H1 (cell line): ENCODE results near the gene MS4A18. TPM values are rescaled to one million over a fixed set of nuclear protein-coding genes. Genes with fewer than 3 reads are reported as not detected.

Experiments
- CTCF ChIA-PET: fragments of 300-600 bp; sonication (Branson Sonifier 250); formaldehyde crosslinking; loops from one replicate; lab custom pipeline; 2021; ENCODE audit not compliant: partially characterized antibody; lab: Charles Lee
- POLR2A ChIA-PET: fragments of 300-600 bp; sonication (Branson Sonifier 250); formaldehyde crosslinking; loops from one replicate; lab custom pipeline; 2021; ENCODE audit warnings: inconsistent platforms; ENCODE audit not compliant: partially characterized antibody; lab: Charles Lee
- DNase-seq, 2 experiments: peaks; one replicate each; pipeline versions ENCODE4 v3.0.0 to v3.0.0-alpha.2; 2010 to 2022; ENCODE audit warnings: low spot score in 2 of 2, low read depth in 1 of 2, mixed read lengths in 1 of 2
- FAIRE-seq: peaks from 2 replicates; lab custom pipeline; 2011; peaks lifted over from hg19 to GRCh38; lab: Jason Lieb, UNC
- H2AFZ ChIP-seq: 2 replicates; pipeline ENCODE4 v1.8.1; 2012; ENCODE audit warnings: low read length, inconsistent platforms
- H2AK5ac ChIP-seq: 2 replicates; pipeline ENCODE4 v1.6.1; 2013; ENCODE audit warnings: low read depth, low read length
- H2BK120ac ChIP-seq: replicated peaks from 2 replicates; pipeline ENCODE3; 2013; ENCODE audit warnings: low read depth, low read length, inconsistent platforms
- H2BK12ac ChIP-seq: 2 replicates; pipeline ENCODE4 v1.6.1; 2013; ENCODE audit warnings: low read depth, low read length
- H2BK15ac ChIP-seq: 2 replicates; pipeline ENCODE4 v1.6.1; 2013; ENCODE audit warnings: low read length
- H2BK20ac ChIP-seq: 2 replicates; pipeline ENCODE4 v1.6.1; 2013; ENCODE audit warnings: low read length
- H2BK5ac ChIP-seq: 2 replicates; pipeline ENCODE4 v1.6.1; 2013; ENCODE audit warnings: low read depth, low read length
- H3K14ac ChIP-seq: 2 replicates; pipeline ENCODE4 v1.6.1; 2013; ENCODE audit warnings: inconsistent platforms; ENCODE audit not compliant: insufficient read length
- H3K18ac ChIP-seq: 2 replicates; pipeline ENCODE4 v1.6.1; 2013; ENCODE audit warnings: low read length; ENCODE audit errors: extremely low read depth
- H3K23ac ChIP-seq: 2 replicates; pipeline ENCODE4 v1.6.1; 2013; ENCODE audit warnings: inconsistent platforms; ENCODE audit not compliant: insufficient read length
- H3K23me2 ChIP-seq: 2 replicates; pipeline ENCODE4 v1.6.1; 2013; ENCODE audit warnings: low read depth, low read length
- H3K27ac ChIP-seq: 2 replicates; pipeline ENCODE4 v1.6.1; 2011; ENCODE audit warnings: low read depth, low read length, inconsistent platforms
- H3K27me3 ChIP-seq, 4 experiments: replicated peaks in 1 of 4; 1 replicate in 1 of 4; 2 replicates in 3 of 4; pipeline versions ENCODE4 v1.6.1 to v1.8.1; 2011 to 2013; ENCODE audit warnings: low read length in 3 of 4, mild to moderate bottlenecking in 3 of 4, inconsistent platforms in 2 of 4, mixed read lengths in 2 of 4, moderate library complexity in 1 of 4; ENCODE audit not compliant: control insufficient read depth in 3 of 4, insufficient read depth in 3 of 4; ENCODE audit errors: extremely low read depth in 1 of 4
- H3K36me3 ChIP-seq, 4 experiments: 2 replicates each; pipeline versions ENCODE4 v1.6.1 to v1.8.1; 2011 to 2013; ENCODE audit warnings: mild to moderate bottlenecking in 4 of 4, low read length in 3 of 4, moderate library complexity in 2 of 4, control low read depth in 1 of 4, inconsistent platforms in 1 of 4; ENCODE audit not compliant: insufficient read depth in 4 of 4, control insufficient read depth in 2 of 4
- H3K4ac ChIP-seq: replicated peaks from 2 replicates; pipeline ENCODE3; 2013; ENCODE audit warnings: low read length, low read depth, mixed read lengths, inconsistent platforms; ENCODE audit not compliant: insufficient read length
- H3K4me1 ChIP-seq, 4 experiments: replicated peaks in 1 of 4; 1 replicate in 1 of 4; 2 replicates in 3 of 4; pipeline versions ENCODE4 v1.6.1 to v1.8.1; 2011 to 2013; ENCODE audit warnings: low read length in 3 of 4, inconsistent platforms in 2 of 4, mixed read lengths in 1 of 4; ENCODE audit not compliant: insufficient read depth in 4 of 4, control insufficient read depth in 3 of 4
- H3K4me2 ChIP-seq, 2 experiments: 2 replicates each; pipeline versions ENCODE4 v1.6.1 to v1.8.1; 2011 to 2013; ENCODE audit warnings: low read depth in 2 of 2, low read length in 2 of 2, control low read depth in 1 of 2, inconsistent platforms in 1 of 2, mild to moderate bottlenecking in 1 of 2; ENCODE audit not compliant: insufficient read depth in 1 of 2
- H3K4me3 ChIP-seq, 4 experiments: fragments of 200-600, 300-600 bp in 1 of 4; sonication (generic), shearing (Covaris generic), sonication (Bioruptor Twin) in 1 of 4; 2 replicates each; pipeline versions ENCODE4 v1.5.1 to v1.8.1; 2011 to 2016; ENCODE audit warnings: low read length in 4 of 4, low read depth in 3 of 4, control low read depth in 2 of 4, inconsistent platforms in 2 of 4, mild to moderate bottlenecking in 2 of 4, mixed read lengths in 1 of 4, moderate library complexity in 1 of 4; ENCODE audit not compliant: insufficient read depth in 2 of 4; ENCODE audit errors: extremely low read depth in 1 of 4
- H3K56ac ChIP-seq: replicated peaks from 2 replicates; pipeline ENCODE3; 2013; ENCODE audit warnings: low read depth, mild to moderate bottlenecking, mixed read lengths, low read length, inconsistent platforms; ENCODE audit not compliant: insufficient read length
- H3K79me1 ChIP-seq: 2 replicates; pipeline ENCODE4 v1.6.1; 2013; ENCODE audit warnings: low read depth, low read length, control low read depth
- H3K79me2 ChIP-seq, 2 experiments: 2 replicates each; pipeline versions ENCODE4 v1.6.1 to v1.8.1; 2012 to 2013; ENCODE audit warnings: low read length in 2 of 2, mild to moderate bottlenecking in 2 of 2, inconsistent platforms in 1 of 2; ENCODE audit not compliant: insufficient read depth in 2 of 2, control insufficient read depth in 1 of 2
- H3K9ac ChIP-seq, 4 experiments: replicated peaks in 1 of 4; 1 replicate in 1 of 4; 2 replicates in 3 of 4; pipeline versions ENCODE4 v1.6.1 to v1.8.1; 2011 to 2013; ENCODE audit warnings: low read depth in 3 of 4, low read length in 3 of 4, control low read depth in 2 of 4, mild to moderate bottlenecking in 2 of 4, moderate library complexity in 2 of 4, inconsistent platforms in 1 of 4; ENCODE audit errors: extremely low read depth in 1 of 4
- H3K9me3 ChIP-seq, 2 experiments: 2 replicates each; pipeline versions ENCODE4 v1.6.1 to v1.8.1; 2012 to 2013; ENCODE audit warnings: mild to moderate bottlenecking in 2 of 2, moderate library complexity in 2 of 2, control low read depth in 1 of 2, inconsistent platforms in 1 of 2, low read depth in 1 of 2, low read length in 1 of 2, mixed read lengths in 1 of 2; ENCODE audit not compliant: insufficient read depth in 2 of 2
- H4K20me1 ChIP-seq, 2 experiments: replicated peaks in 1 of 2; 2 replicates each; pipeline versions ENCODE3 to v1.8.1; 2011 to 2013; ENCODE audit warnings: inconsistent platforms in 2 of 2, low read length in 2 of 2, mild to moderate bottlenecking in 1 of 2; ENCODE audit not compliant: insufficient read depth in 2 of 2, control insufficient read depth in 1 of 2
- H4K5ac ChIP-seq: 2 replicates; pipeline ENCODE4 v1.6.1; 2013; ENCODE audit warnings: low read length, low read depth, mixed read lengths, inconsistent platforms; ENCODE audit not compliant: insufficient read length
- H4K8ac ChIP-seq: 2 replicates; pipeline ENCODE4 v1.8.0; 2013; ENCODE audit warnings: mild to moderate bottlenecking, moderate library complexity, low read length, inconsistent platforms; ENCODE audit not compliant: insufficient read depth; ENCODE audit errors: extremely low read depth
- H4K91ac ChIP-seq: replicated peaks from 2 replicates; pipeline ENCODE3; 2013; ENCODE audit warnings: low read length, mixed read lengths, inconsistent platforms; ENCODE audit not compliant: insufficient read length
- BCL11A ChIP-seq, 2 experiments: IDR thresholded peaks; one replicate each; pipeline ENCODE4 v1.6.1; 2011; ENCODE audit warnings: low read depth in 2 of 2, low read length in 2 of 2, mild to moderate bottlenecking in 2 of 2
- GABPA ChIP-seq: IDR thresholded peaks from 2 replicates; pipeline ENCODE4 v1.6.1; 2011; ENCODE audit warnings: mild to moderate bottlenecking, low read length, moderate library complexity, borderline replicate concordance; ENCODE audit not compliant: insufficient read depth
- KDM4A ChIP-seq: IDR thresholded peaks from one replicate; pipeline ENCODE4 v1.7.1; 2012; ENCODE audit warnings: low read depth, mild to moderate bottlenecking, moderate library complexity, low read length, inconsistent platforms; ENCODE audit not compliant: severe bottlenecking
- PHF8 ChIP-seq: fragments of 200-600 bp; sonication (generic); conservative IDR thresholded peaks from 2 replicates; pipeline ENCODE4 v1.7.1; 2012; ENCODE audit warnings: low read depth, mild to moderate bottlenecking, inconsistent platforms, low read length, moderate library complexity
- RXRA ChIP-seq: IDR thresholded peaks from 2 replicates; pipeline ENCODE4 v1.6.1; 2011; ENCODE audit warnings: low read depth, mild to moderate bottlenecking, low read length, moderate library complexity; ENCODE audit not compliant: insufficient read depth
- SIRT6 ChIP-seq: IDR thresholded peaks from one replicate; pipeline ENCODE4 v1.7.1; 2012; ENCODE audit warnings: low read length, inconsistent platforms
- SP1 ChIP-seq: IDR thresholded peaks from 2 replicates; pipeline ENCODE4 v1.6.1; 2011; ENCODE audit warnings: low read depth, low read length
- TEAD4 ChIP-seq: IDR thresholded peaks from 2 replicates; pipeline ENCODE4 v1.6.1; 2012; ENCODE audit warnings: low read depth, low read length, inconsistent platforms, mixed read lengths
- WGBS, 2 experiments: shearing (Covaris generic) in 1 of 2; methylation state at CpG; one replicate each; pipeline versions ENCODE4 v1.1.6 to v1.1.7; 2013 to 2015; ENCODE audit warnings: low lambda C conversion rate in 2 of 2, mixed read lengths in 2 of 2, inconsistent platforms in 1 of 2, low coverage in 1 of 2, missing lambda C conversion rate in 1 of 2; ENCODE audit not compliant: insufficient replicate concordance in 2 of 2, insufficient coverage in 1 of 2, insufficient read length in 1 of 2; ENCODE audit errors: extremely low coverage in 1 of 2, missing lambda C conversion rate in 1 of 2; 5-methylcytosine and 5-hydroxymethylcytosine counted together
- polyA plus RNA-seq, 7 experiments: library from polyadenylated mRNA; depleted of rRNA in 3 of 7; stranded (reverse) in 5 of 7; unstranded in 2 of 7; fragments of >200 nt in 5 of 7; fragments of 200-250 nt in 2 of 7; gene quantifications; 1 replicate in 5 of 7; 2 replicates in 1 of 7; 4 replicates in 1 of 7; pipeline versions ENCODE4 v1.2.1 to v1.2.3, GENCODE V29; 2011 to 2013; ENCODE audit warnings: missing spikeins in 2 of 7, mixed read lengths in 2 of 7
- total RNA-seq: library from RNA; stranded (reverse); fragmentation: NEBNext Ultra II Directional; extraction: Animal tissue kit (Norgen Biotek cat#: 25700); gene quantifications from 2 replicates; pipeline ENCODE4 v1.2.1, GENCODE V29; 2021

Gene MS4A18
- total and polyA plus RNA-seq, 2 of the 8 experiments (the other 6 are each of a cell fraction or from before 2014, with no cell fraction given): not detected

GRCh38 chr11:60769273-60769672 is 44.8 kb downstream of the MS4A18 start:
- no peak overlapping the region for H3K4me2 ChIP-seq
- no peak overlapping the region for H2BK12ac ChIP-seq
- H3K79me2 ChIP-seq: no peaks in the 10 kb centered on the region
- H3K23ac ChIP-seq: no peak overlapping the region
- FAIRE-seq (no peak), DNase-seq (no peak)
- no peak overlapping the region for H3K4me3 ChIP-seq
- WGBS, 2 experiments: 91% methylated on average over 4 of the region's 4 CpGs; no CpG with 5 or more reads in 1 of the 2 experiments
- ChIA-PET POLR2A (no interaction called here), CTCF (interaction anchor here (0.6 to 8.3 kb wide), 9 partner anchors 8 to 128 kb away, joined by 3 to 90 read pairs (median 6); partner anchors contain the start of gene MS4A8)
- TF ChIP-seq PHF8 (no peak), GABPA (no peak), RXRA (no peak), SIRT6 (no peak), KDM4A (no peak), TEAD4 (no peak), SP1 (no peak), BCL11A (IDR thresholded peaks at IDR 0.05; ENCODE audit: low read depth in 2 of 2, low read length in 2 of 2) (no peak)
- no peak overlapping the region for H2BK20ac ChIP-seq
- H2AK5ac ChIP-seq: no peak overlapping the region
- no peak overlapping the region for H2BK120ac ChIP-seq
- no peaks in the 10 kb centered on the region for H3K36me3 ChIP-seq
- no peaks in the 10 kb centered on the region; a peak in 1 of 7 replicates for H3K4me1 ChIP-seq
- no peak overlapping the region for H3K18ac ChIP-seq
- H4K20me1 ChIP-seq: no peaks in the 10 kb centered on the region
- H4K91ac ChIP-seq: no peak overlapping the region
- no peaks in the 10 kb centered on the region for H3K79me1 ChIP-seq
- no peak overlapping the region for H3K14ac ChIP-seq
- no peaks in the 10 kb centered on the region; a peak in 1 of 4 replicates for H3K9me3 ChIP-seq
- H2AFZ ChIP-seq: no peak overlapping the region
- H2BK5ac ChIP-seq: no peak overlapping the region
- no peak overlapping the region for H4K5ac ChIP-seq
- H4K8ac ChIP-seq: no peak overlapping the region
- no peak overlapping the region for H3K9ac ChIP-seq
- H3K27ac ChIP-seq: no peak overlapping the region
- no peak overlapping the region for H2BK15ac ChIP-seq
- H3K27me3 ChIP-seq: peaks cover 0 to 11% (median 6%) of the 10 kb centered on the region in 4 experiments; a peak in 3 of 7 replicates
- no peaks in the 10 kb centered on the region for H3K23me2 ChIP-seq
- H3K4ac ChIP-seq: no peak overlapping the region
- H3K56ac ChIP-seq: no peak overlapping the region
